ENCODE measurements around the gene DACT2. TPM values are rescaled to one million over a fixed set of nuclear protein-coding genes. Genes with fewer than 3 reads are reported as not detected.

DACT2 gene
- total RNA-seq, 1 experiment from 2014 or later: 4.9 TPM

DNA sequence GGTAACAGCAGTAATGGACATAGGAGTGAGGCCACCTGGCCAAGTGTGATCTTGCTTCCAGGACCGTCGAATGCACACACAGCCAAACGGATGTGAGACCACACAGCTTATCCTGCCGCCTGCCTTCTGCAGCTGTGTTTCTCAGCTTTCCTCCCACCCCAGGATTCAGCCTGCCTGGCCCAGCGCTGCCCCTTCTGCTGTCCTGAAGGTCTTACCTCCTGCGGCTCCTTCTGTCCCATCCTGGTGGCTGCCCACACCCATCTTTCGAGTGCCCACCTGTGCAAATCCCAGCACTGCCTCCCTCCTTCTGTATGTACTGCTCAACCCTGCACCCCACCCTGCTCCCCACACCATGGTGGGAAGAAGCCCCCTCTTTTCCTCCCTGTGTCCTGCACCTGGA is 49.4 kb upstream of the DACT2 start:
- POLR2A ChIA-PET: interaction anchor here (0.7 kb wide), 1 partner anchor 111 kb away, joined by 3 read pairs; no protein-coding TSS in a partner anchor
- TF ChIP-seq, protein P1, sequence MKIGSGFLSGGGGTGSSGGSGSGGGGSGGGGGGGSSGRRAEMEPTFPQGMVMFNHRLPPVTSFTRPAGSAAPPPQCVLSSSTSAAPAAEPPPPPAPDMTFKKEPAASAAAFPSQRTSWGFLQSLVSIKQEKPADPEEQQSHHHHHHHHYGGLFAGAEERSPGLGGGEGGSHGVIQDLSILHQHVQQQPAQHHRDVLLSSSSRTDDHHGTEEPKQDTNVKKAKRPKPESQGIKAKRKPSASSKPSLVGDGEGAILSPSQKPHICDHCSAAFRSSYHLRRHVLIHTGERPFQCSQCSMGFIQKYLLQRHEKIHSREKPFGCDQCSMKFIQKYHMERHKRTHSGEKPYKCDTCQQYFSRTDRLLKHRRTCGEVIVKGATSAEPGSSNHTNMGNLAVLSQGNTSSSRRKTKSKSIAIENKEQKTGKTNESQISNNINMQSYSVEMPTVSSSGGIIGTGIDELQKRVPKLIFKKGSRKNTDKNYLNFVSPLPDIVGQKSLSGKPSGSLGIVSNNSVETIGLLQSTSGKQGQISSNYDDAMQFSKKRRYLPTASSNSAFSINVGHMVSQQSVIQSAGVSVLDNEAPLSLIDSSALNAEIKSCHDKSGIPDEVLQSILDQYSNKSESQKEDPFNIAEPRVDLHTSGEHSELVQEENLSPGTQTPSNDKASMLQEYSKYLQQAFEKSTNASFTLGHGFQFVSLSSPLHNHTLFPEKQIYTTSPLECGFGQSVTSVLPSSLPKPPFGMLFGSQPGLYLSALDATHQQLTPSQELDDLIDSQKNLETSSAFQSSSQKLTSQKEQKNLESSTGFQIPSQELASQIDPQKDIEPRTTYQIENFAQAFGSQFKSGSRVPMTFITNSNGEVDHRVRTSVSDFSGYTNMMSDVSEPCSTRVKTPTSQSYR (CRISPR knock-in tag; IDR thresholded peaks at IDR 0.05): no peak
- no peak for TF ChIP-seq JAZF1 (CRISPR knock-in tag; IDR thresholded peaks at IDR 0.05)
- TF ChIP-seq CREB1 (CRISPR knock-in tag; IDR thresholded peaks at IDR 0.05): no peak
- TF ChIP-seq, protein P2, sequence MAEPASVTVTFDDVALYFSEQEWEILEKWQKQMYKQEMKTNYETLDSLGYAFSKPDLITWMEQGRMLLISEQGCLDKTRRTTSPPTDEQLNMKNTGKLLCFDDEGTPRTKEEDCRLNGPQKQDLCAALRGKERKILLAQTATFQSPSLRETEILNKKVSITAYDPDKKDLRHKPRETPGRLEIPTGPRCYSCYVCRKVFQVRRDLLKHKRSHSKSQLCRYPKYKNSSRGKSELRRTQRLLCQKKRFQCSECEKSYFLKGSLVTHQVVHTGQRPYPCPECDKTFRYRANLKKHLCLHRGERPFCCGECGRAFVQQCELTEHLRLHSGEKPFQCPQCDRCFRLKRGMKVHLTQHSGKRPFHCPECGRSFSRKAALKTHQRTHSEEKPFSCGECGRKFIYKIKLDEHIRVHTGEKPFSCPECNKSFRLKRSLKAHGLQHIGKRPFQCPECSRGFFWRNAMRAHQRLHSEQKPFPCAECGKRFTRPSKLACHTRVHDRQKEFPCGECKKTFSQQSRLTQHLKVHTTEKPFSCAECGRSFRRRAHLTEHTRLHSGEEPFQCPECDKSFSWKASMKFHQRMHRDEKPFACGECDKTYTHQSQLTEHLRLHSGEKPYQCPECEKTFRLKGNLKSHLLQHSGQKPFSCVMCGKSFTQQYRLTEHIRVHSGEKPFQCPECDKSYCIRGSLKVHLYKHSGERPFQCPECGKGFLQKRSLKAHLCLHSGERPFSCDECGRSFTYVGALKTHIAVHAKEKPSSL (CRISPR knock-in tag; conservative IDR thresholded peaks at IDR 0.05): no peak
- TF ChIP-seq, protein P3, sequence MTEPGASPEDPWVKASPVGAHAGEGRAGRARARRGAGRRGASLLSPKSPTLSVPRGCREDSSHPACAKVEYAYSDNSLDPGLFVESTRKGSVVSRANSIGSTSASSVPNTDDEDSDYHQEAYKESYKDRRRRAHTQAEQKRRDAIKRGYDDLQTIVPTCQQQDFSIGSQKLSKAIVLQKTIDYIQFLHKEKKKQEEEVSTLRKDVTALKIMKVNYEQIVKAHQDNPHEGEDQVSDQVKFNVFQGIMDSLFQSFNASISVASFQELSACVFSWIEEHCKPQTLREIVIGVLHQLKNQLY (CRISPR knock-in tag; IDR thresholded peaks at IDR 0.05): no peak
- TF ChIP-seq JUN (CRISPR knock-in tag; IDR thresholded peaks at IDR 0.05): no peak
- TF ChIP-seq, protein P4, sequence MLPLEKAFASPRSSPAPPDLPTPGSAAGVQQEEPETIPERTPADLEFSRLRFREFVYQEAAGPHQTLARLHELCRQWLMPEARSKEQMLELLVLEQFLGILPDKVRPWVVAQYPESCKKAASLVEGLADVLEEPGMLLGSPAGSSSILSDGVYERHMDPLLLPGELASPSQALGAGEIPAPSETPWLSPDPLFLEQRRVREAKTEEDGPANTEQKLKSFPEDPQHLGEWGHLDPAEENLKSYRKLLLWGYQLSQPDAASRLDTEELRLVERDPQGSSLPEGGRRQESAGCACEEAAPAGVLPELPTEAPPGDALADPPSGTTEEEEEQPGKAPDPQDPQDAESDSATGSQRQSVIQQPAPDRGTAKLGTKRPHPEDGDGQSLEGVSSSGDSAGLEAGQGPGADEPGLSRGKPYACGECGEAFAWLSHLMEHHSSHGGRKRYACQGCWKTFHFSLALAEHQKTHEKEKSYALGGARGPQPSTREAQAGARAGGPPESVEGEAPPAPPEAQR (CRISPR knock-in tag; IDR thresholded peaks at IDR 0.05): no peak
- TF ChIP-seq, protein P5, sequence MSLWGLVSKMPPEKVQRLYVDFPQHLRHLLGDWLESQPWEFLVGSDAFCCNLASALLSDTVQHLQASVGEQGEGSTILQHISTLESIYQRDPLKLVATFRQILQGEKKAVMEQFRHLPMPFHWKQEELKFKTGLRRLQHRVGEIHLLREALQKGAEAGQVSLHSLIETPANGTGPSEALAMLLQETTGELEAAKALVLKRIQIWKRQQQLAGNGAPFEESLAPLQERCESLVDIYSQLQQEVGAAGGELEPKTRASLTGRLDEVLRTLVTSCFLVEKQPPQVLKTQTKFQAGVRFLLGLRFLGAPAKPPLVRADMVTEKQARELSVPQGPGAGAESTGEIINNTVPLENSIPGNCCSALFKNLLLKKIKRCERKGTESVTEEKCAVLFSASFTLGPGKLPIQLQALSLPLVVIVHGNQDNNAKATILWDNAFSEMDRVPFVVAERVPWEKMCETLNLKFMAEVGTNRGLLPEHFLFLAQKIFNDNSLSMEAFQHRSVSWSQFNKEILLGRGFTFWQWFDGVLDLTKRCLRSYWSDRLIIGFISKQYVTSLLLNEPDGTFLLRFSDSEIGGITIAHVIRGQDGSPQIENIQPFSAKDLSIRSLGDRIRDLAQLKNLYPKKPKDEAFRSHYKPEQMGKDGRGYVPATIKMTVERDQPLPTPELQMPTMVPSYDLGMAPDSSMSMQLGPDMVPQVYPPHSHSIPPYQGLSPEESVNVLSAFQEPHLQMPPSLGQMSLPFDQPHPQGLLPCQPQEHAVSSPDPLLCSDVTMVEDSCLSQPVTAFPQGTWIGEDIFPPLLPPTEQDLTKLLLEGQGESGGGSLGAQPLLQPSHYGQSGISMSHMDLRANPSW (CRISPR knock-in tag; conservative IDR thresholded peaks at IDR 0.05; ENCODE audit: low read depth): no peak
- no peak for TF ChIP-seq ESRRA (CRISPR knock-in tag; IDR thresholded peaks at IDR 0.05; ENCODE audit: borderline replicate concordance)
- TF ChIP-seq ZNF219 (CRISPR knock-in tag; IDR thresholded peaks at IDR 0.05; ENCODE audit: borderline replicate concordance): no peak
- TF ChIP-seq ZNF317 (CRISPR knock-in tag; IDR thresholded peaks at IDR 0.05; ENCODE audit: borderline replicate concordance, low read depth): no peak
- TF ChIP-seq, protein P6, sequence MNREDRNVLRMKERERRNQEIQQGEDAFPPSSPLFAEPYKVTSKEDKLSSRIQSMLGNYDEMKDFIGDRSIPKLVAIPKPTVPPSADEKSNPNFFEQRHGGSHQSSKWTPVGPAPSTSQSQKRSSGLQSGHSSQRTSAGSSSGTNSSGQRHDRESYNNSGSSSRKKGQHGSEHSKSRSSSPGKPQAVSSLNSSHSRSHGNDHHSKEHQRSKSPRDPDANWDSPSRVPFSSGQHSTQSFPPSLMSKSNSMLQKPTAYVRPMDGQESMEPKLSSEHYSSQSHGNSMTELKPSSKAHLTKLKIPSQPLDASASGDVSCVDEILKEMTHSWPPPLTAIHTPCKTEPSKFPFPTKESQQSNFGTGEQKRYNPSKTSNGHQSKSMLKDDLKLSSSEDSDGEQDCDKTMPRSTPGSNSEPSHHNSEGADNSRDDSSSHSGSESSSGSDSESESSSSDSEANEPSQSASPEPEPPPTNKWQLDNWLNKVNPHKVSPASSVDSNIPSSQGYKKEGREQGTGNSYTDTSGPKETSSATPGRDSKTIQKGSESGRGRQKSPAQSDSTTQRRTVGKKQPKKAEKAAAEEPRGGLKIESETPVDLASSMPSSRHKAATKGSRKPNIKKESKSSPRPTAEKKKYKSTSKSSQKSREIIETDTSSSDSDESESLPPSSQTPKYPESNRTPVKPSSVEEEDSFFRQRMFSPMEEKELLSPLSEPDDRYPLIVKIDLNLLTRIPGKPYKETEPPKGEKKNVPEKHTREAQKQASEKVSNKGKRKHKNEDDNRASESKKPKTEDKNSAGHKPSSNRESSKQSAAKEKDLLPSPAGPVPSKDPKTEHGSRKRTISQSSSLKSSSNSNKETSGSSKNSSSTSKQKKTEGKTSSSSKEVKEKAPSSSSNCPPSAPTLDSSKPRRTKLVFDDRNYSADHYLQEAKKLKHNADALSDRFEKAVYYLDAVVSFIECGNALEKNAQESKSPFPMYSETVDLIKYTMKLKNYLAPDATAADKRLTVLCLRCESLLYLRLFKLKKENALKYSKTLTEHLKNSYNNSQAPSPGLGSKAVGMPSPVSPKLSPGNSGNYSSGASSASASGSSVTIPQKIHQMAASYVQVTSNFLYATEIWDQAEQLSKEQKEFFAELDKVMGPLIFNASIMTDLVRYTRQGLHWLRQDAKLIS (CRISPR knock-in tag; IDR thresholded peaks at IDR 0.05; ENCODE audit: borderline replicate concordance): no peak
- TF ChIP-seq, protein P7, sequence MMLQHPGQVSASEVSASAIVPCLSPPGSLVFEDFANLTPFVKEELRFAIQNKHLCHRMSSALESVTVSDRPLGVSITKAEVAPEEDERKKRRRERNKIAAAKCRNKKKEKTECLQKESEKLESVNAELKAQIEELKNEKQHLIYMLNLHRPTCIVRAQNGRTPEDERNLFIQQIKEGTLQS (CRISPR knock-in tag; conservative IDR thresholded peaks at IDR 0.05): no peak

More for the DNA sequence above, 49.4 kb upstream of the DACT2 start:
- no peak overlapping the region for H3K4me3 Mint-ChIP-seq
- peaks cover 12% of the 10 kb centered on the region for H3K4me1 Mint-ChIP-seq
- DNase-seq (ENCODE audit: low spot score): no peak
- ATAC-seq: no peak
- H3K27ac Mint-ChIP-seq: no peak overlapping the region
- H3K36me3 Mint-ChIP-seq: no peaks in the 10 kb centered on the region
- peaks cover 4% of the 10 kb centered on the region; the same call in 1 of the 2 replicates for H3K27me3 Mint-ChIP-seq (ENCODE audit: low read depth)
- CTCF ChIA-PET: interaction anchor here (1.2 to 2.5 kb wide), 4 partner anchors 56 to 195 kb away, joined by 3 to 9 read pairs (median 6); no protein-coding TSS in a partner anchor
- peaks cover 7% of the 10 kb centered on the region; the same call in 1 of the 2 replicates for H3K9me3 Mint-ChIP-seq
